ENCODE measurements around the gene DLK2. TPM values are rescaled to one million over a fixed set of nuclear protein-coding genes. Genes with fewer than 3 reads are reported as not detected.
"Not testable (repeated sequence)": the region's sequence is repeated elsewhere in the genome, so short reads cannot be mapped to it uniquely, and the experiment has no call there.

Gene DLK2
- total RNA-seq = 0.22 and 1.2 TPM in 2 replicates

GRCh38 chr6:43455531-43456428 is at the start of gene DLK2:
TSS of gene DLK2 (minus strand) at chr6:43455548. CDS start at chr6:43454825, 723 bp downstream.
- peak in 1 of 2 donors; percentile 28 for DNase-seq (ENCODE audit: low read depth in 2 of 2)

DNA sequence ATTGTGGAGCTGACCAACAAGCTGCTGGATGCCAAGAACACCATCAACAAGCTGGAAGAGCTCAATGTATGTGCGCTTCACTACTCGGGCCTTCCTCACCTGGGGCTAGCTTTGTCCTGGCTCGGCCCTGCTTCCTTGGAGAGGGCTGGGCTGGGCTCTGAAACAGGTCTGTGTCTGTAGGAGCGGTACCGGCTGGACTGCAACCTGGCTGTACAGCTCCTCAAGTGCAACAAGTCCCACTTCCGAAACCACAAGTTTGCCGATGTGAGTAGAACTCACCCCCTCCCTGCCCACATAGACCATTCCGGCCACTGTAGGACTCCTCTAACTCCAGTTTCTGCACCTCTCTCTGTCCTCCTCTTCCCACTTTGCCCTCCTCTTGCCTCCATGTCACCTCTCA is 48.1 kb upstream of the DLK2 start:
- no peak for DNase-seq (ENCODE audit: low read depth in 2 of 2)

DNA sequence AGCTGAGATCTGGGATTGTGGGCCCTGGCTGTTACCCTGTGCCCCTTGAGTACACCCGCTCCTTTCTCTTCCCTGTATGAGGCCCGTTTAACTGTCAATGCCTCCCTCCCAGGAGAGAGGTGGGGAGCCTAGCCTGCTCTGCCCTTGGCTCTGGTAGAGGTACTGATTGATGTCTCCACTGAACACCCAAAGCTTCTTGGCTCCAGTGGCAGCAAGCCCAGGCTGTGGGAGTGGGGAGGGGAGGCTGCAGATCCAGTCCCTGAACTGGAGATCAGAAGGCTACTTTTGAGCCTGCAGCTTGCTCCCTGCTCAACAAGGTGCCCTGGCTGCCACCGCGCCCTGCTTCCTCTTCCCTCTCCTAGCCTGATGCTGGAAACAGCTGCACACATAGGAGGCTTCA is 47.3 kb upstream of the DLK2 start:
- no peak for DNase-seq (ENCODE audit: low read depth in 2 of 2)

DNA sequence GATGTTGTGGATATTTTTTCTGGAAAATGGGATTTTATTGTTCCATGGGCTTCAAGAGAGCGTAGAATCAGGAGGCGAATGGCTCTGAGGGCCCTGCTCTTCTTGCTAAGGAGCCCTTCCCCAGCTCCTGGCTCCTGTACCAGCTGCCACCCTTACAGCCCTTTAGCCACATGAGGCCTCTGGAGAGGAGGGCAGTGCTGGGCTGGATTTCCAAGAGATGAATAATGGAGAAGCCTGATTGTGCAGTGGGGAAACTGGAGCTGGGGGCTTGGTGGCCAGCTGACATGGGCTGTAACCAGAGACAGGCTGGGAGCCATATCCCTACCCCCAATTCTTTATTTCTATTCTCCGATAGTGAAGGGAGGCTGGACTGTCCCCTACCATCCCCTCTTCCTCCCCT is 45.6 kb upstream of the DLK2 start:
- DNase-seq (ENCODE audit: low read depth in 2 of 2) = no peak

DNA sequence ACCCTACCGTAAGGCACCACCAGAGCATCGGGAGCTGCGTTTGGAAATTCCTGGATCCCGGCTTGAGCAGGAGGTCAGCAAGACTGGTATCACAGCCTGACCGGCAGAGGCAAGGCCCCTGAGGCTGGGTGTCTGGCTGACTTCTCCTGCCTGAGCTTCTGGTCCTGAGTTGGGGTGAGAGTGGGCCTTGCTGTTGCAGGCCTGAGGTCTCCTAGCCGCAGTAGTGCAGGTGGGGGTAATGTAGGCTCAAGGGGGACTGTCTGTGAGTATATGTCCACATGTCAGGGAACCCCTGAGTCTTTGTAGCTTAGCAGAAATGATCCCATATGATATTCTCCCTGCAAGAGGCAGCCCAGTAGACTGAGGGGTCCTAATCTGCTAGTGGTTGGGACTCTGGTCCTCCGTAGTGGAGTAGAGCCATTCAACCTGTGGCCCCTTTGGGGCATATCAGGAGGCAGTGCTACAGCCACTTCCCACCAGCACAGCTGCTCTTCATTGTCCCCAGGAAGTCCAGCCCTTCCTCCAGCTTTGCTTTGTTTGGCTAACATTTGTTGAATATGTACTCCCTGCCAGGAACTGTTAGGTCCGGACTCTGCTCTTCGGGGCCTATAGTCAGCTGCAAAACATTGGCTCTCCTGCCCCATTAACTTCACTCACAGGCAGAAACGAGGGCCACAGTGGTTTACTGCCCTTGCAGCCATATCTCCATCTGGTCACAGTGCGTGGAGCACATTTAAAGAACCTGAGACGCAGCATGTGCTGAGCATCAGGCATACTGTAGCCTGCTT is 43.9 kb upstream of the DLK2 start:
- peak; percentile 69 to 94 for DNase-seq (ENCODE audit: low read depth in 2 of 2)

- DNase-seq (ENCODE audit: low read depth in 2 of 2) = not testable (repeated sequence)
Measured at GRCh38 chr6:43498291-43498690, 42.9 kb upstream of the DLK2 start.

DNA sequence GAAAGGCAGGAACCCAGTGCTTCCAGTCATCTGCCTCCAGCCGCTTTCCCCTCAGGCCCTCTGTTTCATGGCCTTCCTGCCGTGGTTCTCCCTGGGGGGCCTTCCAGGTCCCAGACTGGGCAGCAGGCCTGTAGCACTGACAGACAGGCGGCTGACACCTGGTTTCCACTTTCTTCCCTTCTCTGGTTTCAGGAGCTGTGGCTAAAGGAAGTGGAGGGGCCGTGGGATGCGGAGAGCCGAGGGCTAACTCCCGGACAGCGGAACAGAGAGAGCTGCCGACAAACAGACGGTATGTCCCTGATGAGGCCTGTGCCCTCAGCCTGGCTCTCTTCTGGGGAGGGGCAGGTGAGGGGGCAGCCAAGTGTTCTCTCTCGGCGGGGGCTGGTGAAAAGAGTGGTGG is 42.3 kb upstream of the DLK2 start:
- DNase-seq (ENCODE audit: low read depth in 2 of 2) = peak in 1 of 2 donors; percentile 50

DNA sequence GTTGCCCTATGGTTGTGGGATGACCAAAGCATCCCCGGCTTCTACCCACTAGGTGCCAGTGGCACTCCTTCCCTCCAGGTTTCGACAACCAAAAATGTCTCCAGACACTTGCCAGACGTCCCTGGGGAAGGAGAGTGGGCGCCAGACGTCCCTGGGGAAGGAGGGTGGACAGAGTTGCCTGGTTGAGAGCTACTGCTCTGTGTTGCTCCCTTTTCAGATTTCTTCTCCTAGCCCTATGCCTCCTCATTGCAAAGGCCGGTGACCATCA is 41.7 kb upstream of the DLK2 start:
- no peak for DNase-seq (ENCODE audit: low read depth in 2 of 2)

GRCh38 chr6:43496370-43497128 is 41.2 kb upstream of the DLK2 start:
- DNase-seq (ENCODE audit: low read depth in 2 of 2) = peak; percentile 42 to 73

- no peak for DNase-seq (ENCODE audit: low read depth in 2 of 2)
Measured at GRCh38 chr6:43495409-43495941, 40.1 kb upstream of the DLK2 start.

DNA sequence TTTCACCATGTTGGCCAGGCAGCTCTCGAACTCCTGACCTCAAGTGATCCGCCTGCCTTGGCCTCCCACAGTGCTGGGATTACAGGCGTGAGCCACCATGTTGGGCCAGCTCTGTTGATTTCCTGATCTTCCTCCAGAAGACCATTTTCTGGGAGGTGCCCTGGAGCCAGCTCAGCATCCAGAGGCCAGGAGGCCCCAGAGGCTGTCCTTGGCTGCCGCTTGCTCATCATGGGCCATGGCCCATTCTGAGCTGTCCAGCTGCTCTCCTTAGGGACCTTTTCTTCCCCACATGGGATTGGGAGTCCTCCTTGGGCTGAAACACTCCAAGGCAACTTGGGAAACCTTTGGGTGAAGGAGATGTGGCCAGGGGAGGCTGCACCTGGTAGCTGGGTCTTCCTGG is 39.4 kb upstream of the DLK2 start:
- no peak for DNase-seq (ENCODE audit: low read depth in 2 of 2)

DNA sequence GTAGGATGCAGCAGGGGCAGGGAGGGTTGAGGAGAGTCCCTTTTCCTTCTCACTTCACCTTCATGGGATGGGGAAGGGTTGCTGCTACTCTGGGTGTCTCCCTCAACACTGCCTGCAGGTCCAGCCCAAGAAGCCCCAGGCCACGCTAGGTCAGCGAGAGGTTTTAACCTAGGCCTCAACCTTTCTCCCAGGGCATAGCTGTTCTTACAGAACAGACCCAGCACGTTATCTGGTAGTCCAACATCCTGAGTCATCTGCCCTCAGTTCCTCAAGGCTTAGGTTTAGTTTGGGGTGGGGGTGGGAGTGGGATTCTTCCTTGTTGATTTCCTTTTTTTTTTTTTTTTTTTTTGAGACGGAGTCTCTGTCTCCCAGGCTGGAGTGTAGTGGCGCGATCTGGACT is 39.0 kb upstream of the DLK2 start:
- no peak for DNase-seq (ENCODE audit: low read depth in 2 of 2)

DNA sequence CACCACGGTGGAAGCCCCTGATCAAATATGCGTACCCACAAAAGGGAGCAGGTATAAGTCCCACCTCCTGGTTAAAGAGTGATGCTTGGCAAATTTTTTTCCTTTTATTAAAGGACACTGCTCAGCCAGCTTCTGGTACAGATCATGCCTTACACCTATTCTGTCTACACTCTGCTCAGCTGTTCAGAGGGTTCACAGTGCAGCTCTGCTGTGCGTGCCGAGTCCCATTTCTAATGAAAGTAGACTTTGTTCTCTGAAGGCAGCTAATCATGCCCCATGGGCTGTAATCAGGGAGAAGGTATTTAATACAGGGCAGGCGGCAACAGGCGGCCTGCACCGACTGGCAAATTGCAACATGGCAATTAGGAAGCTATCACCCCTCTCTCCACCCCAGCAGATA is 38.5 kb upstream of the DLK2 start:
- DNase-seq (ENCODE audit: low read depth in 2 of 2) = no peak

- DNase-seq (ENCODE audit: low read depth in 2 of 2) = no peak
Measured at GRCh38 chr6:43493230-43493629, 37.9 kb upstream of the DLK2 start.

DNA sequence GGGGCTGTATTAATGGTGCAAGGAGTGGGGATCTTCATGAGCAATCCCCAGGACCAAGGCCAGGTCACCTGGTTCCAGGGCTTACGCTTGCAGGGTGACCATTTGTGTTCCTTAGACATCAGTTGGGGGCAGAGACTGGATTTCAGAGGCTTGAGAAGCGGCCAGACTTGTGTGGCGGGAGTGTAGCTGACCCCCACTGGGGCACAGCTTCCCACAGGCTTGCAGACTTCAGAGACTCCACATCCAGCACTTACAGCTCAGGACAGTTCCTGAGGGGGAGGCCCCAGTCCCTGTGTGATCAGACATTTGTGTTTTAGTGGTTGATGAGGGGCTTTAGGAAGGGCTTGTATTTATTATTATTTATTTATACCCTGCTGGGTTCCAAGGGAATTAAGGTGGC is 37.3 kb upstream of the DLK2 start:
- peak in 1 of 2 donors; percentile 34 for DNase-seq (ENCODE audit: low read depth in 2 of 2)

GRCh38 chr6:43491750-43492661 is 36.7 kb upstream of the DLK2 start:
- peak in 1 of 2 donors; percentile 66 for DNase-seq (ENCODE audit: low read depth in 2 of 2)

DNA sequence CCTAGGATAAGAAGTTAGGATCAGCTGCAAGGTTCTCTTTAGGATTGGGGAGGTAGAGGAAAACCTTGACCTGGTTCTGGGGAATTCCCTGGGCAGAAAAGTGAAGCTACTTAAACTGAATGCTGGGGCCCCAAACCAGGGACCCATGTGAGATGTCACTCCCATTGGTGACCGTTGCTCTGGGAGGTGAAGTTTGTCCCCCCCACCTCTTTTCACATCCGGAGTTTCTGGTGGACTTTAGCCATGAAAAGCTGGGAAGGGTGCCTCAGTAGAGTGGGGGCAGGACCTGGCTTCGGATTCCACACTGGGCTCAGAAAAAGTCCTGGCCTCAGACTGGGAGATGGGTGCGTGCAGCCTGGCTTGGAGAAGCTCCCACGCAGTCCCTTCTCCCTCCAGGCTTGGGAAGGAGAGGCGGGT is 35.2 kb upstream of the DLK2 start:
- no peak for DNase-seq (ENCODE audit: low read depth in 2 of 2)

- no peak for DNase-seq (ENCODE audit: low read depth in 2 of 2)
Measured at GRCh38 chr6:43489277-43490072, 34.1 kb upstream of the DLK2 start.

DNA sequence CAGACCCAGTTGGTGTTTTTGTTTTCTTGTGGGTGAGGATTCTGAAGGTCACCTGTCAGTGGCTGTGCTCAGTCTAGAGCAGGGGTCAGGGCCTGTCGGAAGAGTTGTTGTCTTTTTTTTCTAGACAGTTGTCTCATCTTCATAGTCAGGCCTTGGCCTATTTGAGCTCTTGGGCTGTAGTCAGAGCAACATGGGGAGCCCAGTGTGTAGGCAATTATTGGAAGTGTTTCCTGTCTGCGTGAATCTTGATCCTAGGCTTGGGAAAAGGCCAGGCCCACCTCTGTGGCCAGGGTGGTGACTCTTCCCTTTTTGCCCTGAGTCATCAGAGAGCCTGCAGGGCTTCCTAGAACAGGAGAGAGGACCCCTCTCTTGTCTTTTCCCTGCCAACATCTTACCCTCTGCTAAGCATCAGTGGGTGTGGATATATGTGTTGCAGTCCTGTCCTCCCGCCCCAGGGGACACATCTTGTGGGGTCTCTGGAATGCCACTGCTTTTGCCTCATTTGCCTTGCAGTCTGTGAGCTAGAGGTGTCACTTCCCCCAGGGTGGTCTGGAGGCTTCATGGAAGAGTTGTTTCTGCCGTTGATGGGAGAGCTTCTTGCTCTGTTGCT is 33.4 kb upstream of the DLK2 start:
- DNase-seq (ENCODE audit: low read depth in 2 of 2) = no peak

All from lung microvascular endothelial cell (primary cell).